Inflammatory macrophage treated with lipopolysaccharide for 1 hour (primary cell): ENCODE data around the gene NOMO2.
"Not testable (repeated sequence)": the region's sequence is repeated elsewhere in the genome, so short reads cannot be mapped to it uniquely, and the experiment has no call there.

Source experiments
- DNase-seq, 2 donors: peaks; one replicate each; pipeline ENCODE4 v3.0.0-alpha.2; 2020 to 2022

NOMO2 gene

GRCh38 chr16:18575945-18576344 is 14.0 kb upstream of the NOMO2 start:
- DNase-seq = not testable (repeated sequence)

GRCh38 chr16:18575298-18575917 is 13.5 kb upstream of the NOMO2 start:
- DNase-seq = not testable (repeated sequence)

GRCh38 chr16:18573887-18574286 is 12.0 kb upstream of the NOMO2 start:
- not testable (repeated sequence) for DNase-seq

- not testable (repeated sequence) for DNase-seq
Measured at GRCh38 chr16:18572973-18573372, 11.1 kb upstream of the NOMO2 start.

GRCh38 chr16:18571307-18571850 is 9.5 kb upstream of the NOMO2 start:
- not testable (repeated sequence) for DNase-seq

GRCh38 chr16:18570529-18571306 is 8.8 kb upstream of the NOMO2 start:
- not testable (repeated sequence) for DNase-seq

GRCh38 chr16:18560416-18561220 is 1.3 kb downstream of the NOMO2 start:
- not testable (repeated sequence) for DNase-seq

GRCh38 chr16:18553671-18554070 is 8.2 kb downstream of the NOMO2 start:
- DNase-seq = not testable (repeated sequence)

GRCh38 chr16:18547382-18547781 is 14.5 kb downstream of the NOMO2 start:
- DNase-seq = not testable (repeated sequence)

- not testable (repeated sequence) for DNase-seq
Measured at GRCh38 chr16:18546853-18547252, 15.0 kb downstream of the NOMO2 start.

- not testable (repeated sequence) for DNase-seq
Measured at GRCh38 chr16:18544232-18545081, 17.4 kb downstream of the NOMO2 start.

GRCh38 chr16:18541912-18542311 is 20.0 kb downstream of the NOMO2 start:
- DNase-seq = not testable (repeated sequence)

- not testable (repeated sequence) for DNase-seq
Measured at GRCh38 chr16:18537004-18537403, 24.9 kb downstream of the NOMO2 start.

GRCh38 chr16:18535519-18536168 is 26.3 kb downstream of the NOMO2 start:
- not testable (repeated sequence) for DNase-seq

- not testable (repeated sequence) for DNase-seq
Measured at GRCh38 chr16:18534308-18534707, 27.6 kb downstream of the NOMO2 start.

- DNase-seq = not testable (repeated sequence)
Measured at GRCh38 chr16:18531323-18531722, 30.6 kb downstream of the NOMO2 start.

- DNase-seq = not testable (repeated sequence)
Measured at GRCh38 chr16:18530329-18530728, 31.6 kb downstream of the NOMO2 start.

- not testable (repeated sequence) for DNase-seq
Measured at GRCh38 chr16:18526547-18526946, 35.4 kb downstream of the NOMO2 start.

- not testable (repeated sequence) for DNase-seq
Measured at GRCh38 chr16:18525882-18526482, 35.9 kb downstream of the NOMO2 start.

GRCh38 chr16:18522637-18523036 is 39.3 kb downstream of the NOMO2 start:
- DNase-seq = not testable (repeated sequence)
